ENCODE results near the gene MAP3K10. TPM values are rescaled to one million over a fixed set of nuclear protein-coding genes. Genes with fewer than 3 reads are reported as not detected.

The MAP3K10 gene
- total and polyA plus RNA-seq, 9 of the 15 experiments (the other 6 are each of a cell fraction or from before 2014, with no cell fraction given): 0.01 to 8.0 (median 2.7) TPM; not detected in 1

DNA sequence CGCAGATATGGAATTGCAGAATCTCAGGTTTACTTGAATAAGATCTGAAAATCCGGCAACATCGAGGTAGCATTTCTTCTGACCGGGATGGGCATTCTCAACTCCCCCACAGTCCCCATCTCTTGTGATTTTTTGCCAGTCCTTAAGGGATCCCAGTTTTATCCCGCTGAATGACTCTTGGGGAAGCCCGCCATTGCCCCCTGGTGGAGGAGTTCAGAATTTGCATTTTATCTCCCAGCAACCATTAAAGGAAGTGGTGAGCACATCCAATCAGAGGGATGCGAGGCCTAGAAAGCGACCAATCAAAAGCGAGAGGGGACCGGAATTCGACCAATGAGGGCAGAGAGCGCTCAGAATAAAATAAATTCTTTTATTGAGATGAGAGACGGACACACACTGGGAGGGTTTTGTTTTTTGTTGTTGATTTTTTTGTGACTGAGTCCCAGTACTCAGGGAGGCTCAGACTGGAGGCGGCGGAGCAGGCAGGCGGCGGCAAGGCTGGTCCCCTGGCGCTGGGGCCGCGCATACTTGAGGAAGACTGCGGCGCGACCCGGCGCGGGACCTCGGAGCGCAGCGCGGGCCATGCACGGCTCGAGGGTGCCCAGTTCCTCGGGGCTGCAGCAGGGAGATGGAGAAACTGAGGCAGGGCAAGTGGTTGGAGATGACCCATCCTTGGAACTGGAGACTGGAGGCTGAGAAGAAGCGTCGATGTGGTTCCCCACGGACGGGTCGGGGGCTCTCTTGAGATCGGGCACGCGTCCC is 30.8 kb downstream of the MAP3K10 start (continued):
- TF ChIP-seq, protein P1, sequence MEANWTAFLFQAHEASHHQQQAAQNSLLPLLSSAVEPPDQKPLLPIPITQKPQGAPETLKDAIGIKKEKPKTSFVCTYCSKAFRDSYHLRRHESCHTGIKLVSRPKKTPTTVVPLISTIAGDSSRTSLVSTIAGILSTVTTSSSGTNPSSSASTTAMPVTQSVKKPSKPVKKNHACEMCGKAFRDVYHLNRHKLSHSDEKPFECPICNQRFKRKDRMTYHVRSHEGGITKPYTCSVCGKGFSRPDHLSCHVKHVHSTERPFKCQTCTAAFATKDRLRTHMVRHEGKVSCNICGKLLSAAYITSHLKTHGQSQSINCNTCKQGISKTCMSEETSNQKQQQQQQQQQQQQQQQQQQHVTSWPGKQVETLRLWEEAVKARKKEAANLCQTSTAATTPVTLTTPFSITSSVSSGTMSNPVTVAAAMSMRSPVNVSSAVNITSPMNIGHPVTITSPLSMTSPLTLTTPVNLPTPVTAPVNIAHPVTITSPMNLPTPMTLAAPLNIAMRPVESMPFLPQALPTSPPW (CRISPR knock-in tag; IDR thresholded peaks at IDR 0.05): 0 out of 2 replicates have a peak, but pooled peaks have one; percentile 7
- peak; percentile 88 for TF ChIP-seq MBD2 (IDR thresholded peaks at IDR 0.05; ENCODE audit: borderline replicate concordance, low read depth)
- TF ChIP-seq, protein P2, sequence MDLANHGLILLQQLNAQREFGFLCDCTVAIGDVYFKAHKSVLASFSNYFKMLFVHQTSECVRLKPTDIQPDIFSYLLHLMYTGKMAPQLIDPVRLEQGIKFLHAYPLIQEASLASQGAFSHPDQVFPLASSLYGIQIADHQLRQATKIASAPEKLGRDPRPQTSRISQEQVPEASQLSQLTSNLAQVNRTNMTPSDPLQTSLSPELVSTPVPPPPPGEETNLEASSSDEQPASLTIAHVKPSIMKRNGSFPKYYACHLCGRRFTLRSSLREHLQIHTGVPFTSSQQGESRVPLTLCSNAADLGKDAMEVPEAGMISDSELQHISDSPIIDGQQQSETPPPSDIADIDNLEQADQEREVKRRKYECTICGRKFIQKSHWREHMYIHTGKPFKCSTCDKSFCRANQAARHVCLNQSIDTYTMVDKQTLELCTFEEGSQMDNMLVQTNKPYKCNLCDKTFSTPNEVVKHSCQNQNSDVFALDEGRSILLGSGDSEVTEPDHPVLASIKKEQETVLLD (IDR thresholded peaks at IDR 0.05): no peak
- no peak for TF ChIP-seq FOXP1 (CRISPR knock-in tag; IDR thresholded peaks at IDR 0.05)
- TF ChIP-seq SNRNP70 (optimal IDR thresholded peaks at IDR 0.05; ENCODE audit: low read depth, low read length): no peak
- 0 out of 2 replicates have a peak, but pooled peaks have one; percentile 26 for TF ChIP-seq HCFC1 (IDR thresholded peaks at IDR 0.05; ENCODE audit: low read depth, low read length)
- no peak for TF ChIP-seq BRD4 (IDR thresholded peaks at IDR 0.05)
- TF ChIP-seq, protein P3, sequence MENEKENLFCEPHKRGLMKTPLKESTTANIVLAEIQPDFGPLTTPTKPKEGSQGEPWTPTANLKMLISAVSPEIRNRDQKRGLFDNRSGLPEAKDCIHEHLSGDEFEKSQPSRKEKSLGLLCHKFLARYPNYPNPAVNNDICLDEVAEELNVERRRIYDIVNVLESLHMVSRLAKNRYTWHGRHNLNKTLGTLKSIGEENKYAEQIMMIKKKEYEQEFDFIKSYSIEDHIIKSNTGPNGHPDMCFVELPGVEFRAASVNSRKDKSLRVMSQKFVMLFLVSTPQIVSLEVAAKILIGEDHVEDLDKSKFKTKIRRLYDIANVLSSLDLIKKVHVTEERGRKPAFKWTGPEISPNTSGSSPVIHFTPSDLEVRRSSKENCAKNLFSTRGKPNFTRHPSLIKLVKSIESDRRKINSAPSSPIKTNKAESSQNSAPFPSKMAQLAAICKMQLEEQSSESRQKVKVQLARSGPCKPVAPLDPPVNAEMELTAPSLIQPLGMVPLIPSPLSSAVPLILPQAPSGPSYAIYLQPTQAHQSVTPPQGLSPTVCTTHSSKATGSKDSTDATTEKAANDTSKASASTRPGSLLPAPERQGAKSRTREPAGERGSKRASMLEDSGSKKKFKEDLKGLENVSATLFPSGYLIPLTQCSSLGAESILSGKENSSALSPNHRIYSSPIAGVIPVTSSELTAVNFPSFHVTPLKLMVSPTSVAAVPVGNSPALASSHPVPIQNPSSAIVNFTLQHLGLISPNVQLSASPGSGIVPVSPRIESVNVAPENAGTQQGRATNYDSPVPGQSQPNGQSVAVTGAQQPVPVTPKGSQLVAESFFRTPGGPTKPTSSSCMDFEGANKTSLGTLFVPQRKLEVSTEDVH (IDR thresholded peaks at IDR 0.05; ENCODE audit: low read depth, partially characterized antibody): no peak
- TF ChIP-seq FOXJ3 (CRISPR knock-in tag; IDR thresholded peaks at IDR 0.05): no peak
- no peak for TF ChIP-seq MXI1 (IDR thresholded peaks at IDR 0.05; ENCODE audit: low read depth, low read length)
- TF ChIP-seq RHOXF2B (CRISPR knock-in tag; conservative IDR thresholded peaks at IDR 0.05): no peak
- TF ChIP-seq SRSF7 (optimal IDR thresholded peaks at IDR 0.05; ENCODE audit: low read depth, low read length): no peak
- no peak for TF ChIP-seq ZNF121 (CRISPR knock-in tag; conservative IDR thresholded peaks at IDR 0.05)
- TF ChIP-seq, protein P4, sequence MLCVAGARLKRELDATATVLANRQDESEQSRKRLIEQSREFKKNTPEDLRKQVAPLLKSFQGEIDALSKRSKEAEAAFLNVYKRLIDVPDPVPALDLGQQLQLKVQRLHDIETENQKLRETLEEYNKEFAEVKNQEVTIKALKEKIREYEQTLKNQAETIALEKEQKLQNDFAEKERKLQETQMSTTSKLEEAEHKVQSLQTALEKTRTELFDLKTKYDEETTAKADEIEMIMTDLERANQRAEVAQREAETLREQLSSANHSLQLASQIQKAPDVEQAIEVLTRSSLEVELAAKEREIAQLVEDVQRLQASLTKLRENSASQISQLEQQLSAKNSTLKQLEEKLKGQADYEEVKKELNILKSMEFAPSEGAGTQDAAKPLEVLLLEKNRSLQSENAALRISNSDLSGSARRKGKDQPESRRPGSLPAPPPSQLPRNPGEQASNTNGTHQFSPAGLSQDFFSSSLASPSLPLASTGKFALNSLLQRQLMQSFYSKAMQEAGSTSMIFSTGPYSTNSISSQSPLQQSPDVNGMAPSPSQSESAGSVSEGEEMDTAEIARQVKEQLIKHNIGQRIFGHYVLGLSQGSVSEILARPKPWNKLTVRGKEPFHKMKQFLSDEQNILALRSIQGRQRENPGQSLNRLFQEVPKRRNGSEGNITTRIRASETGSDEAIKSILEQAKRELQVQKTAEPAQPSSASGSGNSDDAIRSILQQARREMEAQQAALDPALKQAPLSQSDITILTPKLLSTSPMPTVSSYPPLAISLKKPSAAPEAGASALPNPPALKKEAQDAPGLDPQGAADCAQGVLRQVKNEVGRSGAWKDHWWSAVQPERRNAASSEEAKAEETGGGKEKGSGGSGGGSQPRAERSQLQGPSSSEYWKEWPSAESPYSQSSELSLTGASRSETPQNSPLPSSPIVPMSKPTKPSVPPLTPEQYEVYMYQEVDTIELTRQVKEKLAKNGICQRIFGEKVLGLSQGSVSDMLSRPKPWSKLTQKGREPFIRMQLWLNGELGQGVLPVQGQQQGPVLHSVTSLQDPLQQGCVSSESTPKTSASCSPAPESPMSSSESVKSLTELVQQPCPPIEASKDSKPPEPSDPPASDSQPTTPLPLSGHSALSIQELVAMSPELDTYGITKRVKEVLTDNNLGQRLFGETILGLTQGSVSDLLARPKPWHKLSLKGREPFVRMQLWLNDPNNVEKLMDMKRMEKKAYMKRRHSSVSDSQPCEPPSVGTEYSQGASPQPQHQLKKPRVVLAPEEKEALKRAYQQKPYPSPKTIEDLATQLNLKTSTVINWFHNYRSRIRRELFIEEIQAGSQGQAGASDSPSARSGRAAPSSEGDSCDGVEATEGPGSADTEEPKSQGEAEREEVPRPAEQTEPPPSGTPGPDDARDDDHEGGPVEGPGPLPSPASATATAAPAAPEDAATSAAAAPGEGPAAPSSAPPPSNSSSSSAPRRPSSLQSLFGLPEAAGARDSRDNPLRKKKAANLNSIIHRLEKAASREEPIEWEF (CRISPR knock-in tag; IDR thresholded peaks at IDR 0.05): no peak
- no peak for TF ChIP-seq CBX8 (IDR thresholded peaks at IDR 0.05; ENCODE audit: borderline replicate concordance, extremely low read depth, low read depth, low read length, poor library complexity, severe bottlenecking)
- TF ChIP-seq CEBPB (tag; IDR thresholded peaks at IDR 0.05): no peak
- no peak for TF ChIP-seq SMAD2 (IDR thresholded peaks at IDR 0.05; ENCODE audit: low read depth, low read length)

All from K562 (cell line).